OCI-LY7 (cell line): Measurements from ENCODE around the gene CORO2A. TPM values are rescaled to one million over a fixed set of nuclear protein-coding genes. Genes with fewer than 3 reads are reported as not detected.
A peak's percentile ranks its signal among the peaks of the same experiment; 100 is the strongest.

ENCODE experiments used
- BruUV-seq: library from RNA; stranded (reverse); fragments of 400-500 nt; replicated peaks from 2 replicates; lab custom pipeline; 2021; lab: Mats Ljungman, UMichigan
- CTCF ChIA-PET: fragments of 300-600 bp; sonication (Branson Sonifier 250); formaldehyde crosslinking; loops from one replicate; lab custom pipeline; 2022; ENCODE audit warnings: antibody characterized with exemption; ENCODE audit not compliant: unreplicated experiment; lab: Charles Lee
- POLR2A ChIA-PET: fragments of 300-600 bp; sonication (Branson Sonifier 250); formaldehyde crosslinking; loops from one replicate; lab custom pipeline; 2022; ENCODE audit warnings: antibody characterized with exemption; lab: Charles Lee
- DNase-seq: peaks from one replicate; pipeline ENCODE4 v3.0.0-alpha.2; 2015; ENCODE audit warnings: low spot score
- H2AFZ ChIP-seq: fragments of 200-600 bp; sonication (generic), shearing (Covaris generic); 2 replicates; pipeline ENCODE4 v1.6.1; 2014; ENCODE audit warnings: mild to moderate bottlenecking, antibody characterized with exemption, low read length, moderate library complexity
- H3K27ac ChIP-seq: fragments of 200-600 bp; sonication (generic); 2 replicates; pipeline ENCODE4 v1.5.1; 2014; ENCODE audit warnings: mixed run types, low read depth, mild to moderate bottlenecking, moderate library complexity, low read length, inconsistent platforms; ENCODE audit not compliant: poor library complexity, severe bottlenecking
- H3K36me3 ChIP-seq: fragments of 200-600 bp; sonication (generic); 2 replicates; pipeline ENCODE4 v1.6.1; 2014; ENCODE audit warnings: mild to moderate bottlenecking, antibody characterized with exemption, low read length, moderate library complexity, mixed read lengths; ENCODE audit not compliant: insufficient read depth
- H3K4me1 ChIP-seq: fragments of 200-600 bp; sonication (generic); 2 replicates; pipeline ENCODE4 v1.5.1; 2014; ENCODE audit warnings: mild to moderate bottlenecking, low read length; ENCODE audit not compliant: insufficient read depth, poor library complexity, severe bottlenecking
- H3K4me2 ChIP-seq: fragments of 200-600 bp; sonication (generic); 2 replicates; pipeline ENCODE4 v1.6.1; 2014; ENCODE audit warnings: mild to moderate bottlenecking, low read length
- H3K4me3 ChIP-seq: fragments of 200-600 bp; sonication (generic); 2 replicates; pipeline ENCODE4 v1.5.1; 2014; ENCODE audit warnings: mild to moderate bottlenecking, low read depth, low read length; ENCODE audit not compliant: poor library complexity, severe bottlenecking
- H3K79me2 ChIP-seq: fragments of 200-600 bp; sonication (generic); 2 replicates; pipeline ENCODE4 v1.6.1; 2016; ENCODE audit warnings: low read depth, mild to moderate bottlenecking, low read length, moderate library complexity, mixed read lengths; ENCODE audit not compliant: insufficient read depth
- H3K9me2 ChIP-seq: fragments of 200-600 bp; sonication (generic); 2 replicates; pipeline ENCODE4 v1.6.1; 2016; ENCODE audit warnings: mild to moderate bottlenecking, low read length, mixed read lengths; ENCODE audit not compliant: insufficient read depth
- H3K9me3 ChIP-seq: fragments of 200-600 bp; sonication (generic); 2 replicates; pipeline ENCODE4 v1.6.1; 2014; ENCODE audit warnings: mild to moderate bottlenecking, mixed run types, low read length, mixed read lengths
- H4K20me1 ChIP-seq: fragments of 200-600 bp; sonication (generic); 2 replicates; pipeline ENCODE4 v1.6.1; 2014; ENCODE audit warnings: mild to moderate bottlenecking, antibody characterized with exemption, low read length, moderate library complexity, mixed read lengths; ENCODE audit not compliant: insufficient read depth
- CTCF ChIP-seq: fragments of 200-600 bp; sonication (generic); conservative IDR thresholded peaks from 2 replicates; pipeline ENCODE4 v1.5.1; 2014; ENCODE audit warnings: mild to moderate bottlenecking, antibody characterized with exemption, low read length, moderate library complexity, mixed read lengths
- EZH2phosphoT487 ChIP-seq: fragments of 200-600 bp; sonication (generic); IDR thresholded peaks from 2 replicates; pipeline ENCODE4 v1.6.1; 2018; ENCODE audit warnings: low read depth, borderline replicate concordance, mild to moderate bottlenecking, mixed run types, antibody characterized with exemption, low read length, moderate library complexity, mixed read lengths
- intact Hi-C: fragments of 100-400 bp; cut with micrococcal nuclease; formaldehyde crosslinking; loops from one replicate; pipeline ENCODE4 v1.10.0; 2022; ENCODE audit not compliant: unreplicated experiment
- total RNA-seq, 2 experiments: library from RNA; depleted of rRNA in 1 of 2; stranded (reverse); fragments of >200 nt in 1 of 2; shearing (Covaris generic) in 1 of 2; gene quantifications; 2 replicates each; pipeline ENCODE4 v1.2.3, GENCODE V29; 2014 to 2022

Gene CORO2A
- total RNA-seq, 2 experiments from 2014 or later = 1.8 to 3.9 TPM

DNA sequence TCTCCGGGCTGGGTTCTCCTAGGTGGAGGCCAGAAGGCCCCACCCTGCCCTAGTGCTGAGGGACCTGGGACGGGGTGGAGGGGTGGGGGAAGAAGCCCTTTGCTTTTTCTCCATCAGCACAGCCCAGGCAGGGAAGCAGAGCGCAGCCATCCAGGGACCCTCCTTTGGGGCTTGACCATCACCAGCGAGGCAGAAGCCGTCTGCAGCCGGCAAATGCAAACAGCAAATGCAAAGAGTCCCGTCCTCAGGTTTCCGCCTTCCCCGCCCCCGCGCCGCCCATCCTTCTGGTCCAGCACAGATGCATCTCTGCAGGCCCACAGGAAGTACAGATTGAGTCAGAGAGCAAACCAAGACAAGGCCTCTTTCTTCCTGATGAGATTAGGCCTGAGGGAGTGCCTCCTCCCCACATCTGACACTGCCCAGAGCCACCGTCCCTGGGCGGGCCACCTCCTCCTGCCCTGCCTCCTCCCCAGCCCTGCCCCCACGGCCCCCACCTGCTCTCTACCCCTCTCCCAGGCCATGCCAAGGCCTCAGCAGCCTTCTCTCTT, 23.4 kb downstream of the CORO2A start:
- Histone ChIP-seq H3K4me1 (peaks cover 7% of the 10 kb centered on the region), H3K79me2 (no peaks in the 10 kb centered on the region), H3K4me3 (no peak overlapping the region), H3K27ac (no peak overlapping the region), H3K9me2 (no peaks in the 10 kb centered on the region), H2AFZ (no peak overlapping the region), H3K4me2 (no peak overlapping the region), H4K20me1 (no peaks in the 10 kb centered on the region), H3K9me3 (no peaks in the 10 kb centered on the region), H3K36me3 (no peaks in the 10 kb centered on the region)
- BruUV-seq = no TSS peak
- CTCF ChIA-PET = no interaction called here
- TF ChIP-seq CTCF (no peak), EZH2phosphoT487 (no peak)
- intact Hi-C loops = no loop called here
- peak; percentile 18 for DNase-seq
- POLR2A ChIA-PET = interaction anchor here (0.6 kb wide), 1 partner anchor 89 kb away, joined by 3 read pairs; no protein-coding TSS in a partner anchor

DNA sequence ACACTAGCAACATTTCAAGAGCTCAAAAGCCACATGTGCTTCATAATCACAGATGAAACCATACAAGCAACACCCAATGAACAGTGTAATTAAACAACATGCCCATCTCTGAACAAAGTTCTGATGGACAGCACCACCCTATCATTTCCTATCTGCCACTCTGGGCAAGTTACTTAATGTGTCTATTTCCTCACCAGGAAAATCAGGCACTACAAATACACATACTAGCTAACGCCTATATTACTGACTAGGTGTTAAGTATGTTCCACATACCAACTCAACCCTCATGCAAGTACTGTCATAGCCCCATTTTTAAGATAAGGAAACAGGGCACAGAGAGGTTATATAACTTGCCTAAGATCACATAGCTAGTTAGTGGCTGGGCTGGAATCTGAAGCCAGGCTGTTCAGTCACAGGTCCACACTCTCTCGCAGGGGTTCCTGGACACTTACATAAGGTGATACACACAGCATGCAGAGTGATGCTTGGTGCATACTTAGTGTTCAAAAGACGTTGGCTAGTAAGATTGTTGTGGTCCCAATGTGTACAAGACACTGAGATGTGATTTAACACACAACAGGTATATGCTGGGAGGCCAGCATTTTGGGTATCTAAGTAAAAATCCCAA, 24.2 kb downstream of the CORO2A start:
- H4K20me1 ChIP-seq = no peaks in the 10 kb centered on the region
- ChIA-PET CTCF (no interaction called here), POLR2A (interaction anchor here (0.6 to 0.8 kb wide), 3 partner anchors 11 to 90 kb away, joined by 3 to 5 read pairs (median 3); no protein-coding TSS in a partner anchor)
- no peaks in the 10 kb centered on the region for H3K9me3 ChIP-seq
- peaks cover 7% of the 10 kb centered on the region for H3K4me1 ChIP-seq
- H3K79me2 ChIP-seq = no peaks in the 10 kb centered on the region
- no peak overlapping the region for H3K4me2 ChIP-seq
- no peak overlapping the region for H3K27ac ChIP-seq
- TF ChIP-seq CTCF (no peak), EZH2phosphoT487 (no peak)
- H3K4me3 ChIP-seq = no peak overlapping the region
- no peak overlapping the region for H2AFZ ChIP-seq
- no peaks in the 10 kb centered on the region for H3K9me2 ChIP-seq
- BruUV-seq = no TSS peak
- H3K36me3 ChIP-seq = no peaks in the 10 kb centered on the region
- no peak for DNase-seq
- intact Hi-C loops = no loop called here

- TF ChIP-seq CTCF (no peak), EZH2phosphoT487 (no peak)
- Histone ChIP-seq H3K27ac (no peak overlapping the region), H4K20me1 (no peaks in the 10 kb centered on the region), H3K36me3 (no peaks in the 10 kb centered on the region), H3K4me1 (peaks cover 7% of the 10 kb centered on the region), H3K79me2 (no peaks in the 10 kb centered on the region), H3K4me2 (no peak overlapping the region), H2AFZ (no peak overlapping the region), H3K9me3 (no peaks in the 10 kb centered on the region), H3K9me2 (no peaks in the 10 kb centered on the region), H3K4me3 (no peak overlapping the region)
- ChIA-PET POLR2A (no interaction called here), CTCF (no interaction called here)
- no TSS peak for BruUV-seq
- intact Hi-C loops = no loop called here
- no peak for DNase-seq
These were observed 27.5 kb downstream of the CORO2A start for GRCh38 chr9:98164912-98165311.
